ENCODE measurements around the gene MRPL4.

MRPL4 gene

GRCh38 chr19:10286803-10287737 lies 35.1 kb downstream of the MRPL4 start, which contains the start of gene ICAM4:
Gene ICAM4, plus strand, starts transcription at chr19:10286955. Its CDS starts 58 bp downstream, at chr19:10287013.
- Histone ChIP-seq H3K27ac (ENCODE audit: low read length) (no peak within 1 kb of the TSS), H3K9me3 (ENCODE audit: control insufficient read depth, insufficient read depth, low read length) (no peaks in the 10 kb centered on the region), H3K27me3 (ENCODE audit: control insufficient read depth, insufficient read depth, low read length) (peaks cover 30% of the 10 kb centered on the region), H3K36me3 (ENCODE audit: control insufficient read depth, insufficient read depth, low read length) (no peaks in the 10 kb centered on the region; the same call in 1 of the 2 replicates), H3K4me1 (ENCODE audit: control insufficient read depth, insufficient read depth, low read length) (peaks cover 6% of the 10 kb centered on the region), H3K4me3 (ENCODE audit: low read length) (peak within 1 kb of the TSS; percentile 42; the same call in 1 of the 2 replicates)
- no CpG with 5 or more reads among the region's 59 CpGs for WGBS (ENCODE audit: insufficient coverage, insufficient read length)
- DNase-seq (ENCODE audit: low read depth, low spot score) = no peak

GRCh38 chr19:10288662-10289166 lies 36.7 kb downstream of the MRPL4 start:
- Histone ChIP-seq H3K4me3 (ENCODE audit: low read length) (peak overlapping the region; percentile 27; the same call in 1 of the 2 replicates), H3K27me3 (ENCODE audit: control insufficient read depth, insufficient read depth, low read length) (peaks cover 44% of the 10 kb centered on the region), H3K36me3 (ENCODE audit: control insufficient read depth, insufficient read depth, low read length) (no peaks in the 10 kb centered on the region; the same call in 1 of the 2 replicates), H3K4me1 (ENCODE audit: control insufficient read depth, insufficient read depth, low read length) (peaks cover 4% of the 10 kb centered on the region), H3K9me3 (ENCODE audit: control insufficient read depth, insufficient read depth, low read length) (no peaks in the 10 kb centered on the region), H3K27ac (ENCODE audit: low read length) (no peak overlapping the region)
- no CpG with 5 or more reads among the region's 23 CpGs for WGBS (ENCODE audit: insufficient coverage, insufficient read length)
- DNase-seq (ENCODE audit: low read depth, low spot score) = no peak

GRCh38 chr19:10289167-10289835 lies 37.3 kb downstream of the MRPL4 start:
- H3K4me3 ChIP-seq (ENCODE audit: low read length) = peak overlapping the region; percentile 27; the same call in 1 of the 2 replicates
- H3K27ac ChIP-seq (ENCODE audit: low read length) = no peak overlapping the region
- peaks cover 50% of the 10 kb centered on the region for H3K27me3 ChIP-seq (ENCODE audit: control insufficient read depth, insufficient read depth, low read length)
- no peaks in the 10 kb centered on the region for H3K9me3 ChIP-seq (ENCODE audit: control insufficient read depth, insufficient read depth, low read length)
- H3K4me1 ChIP-seq (ENCODE audit: control insufficient read depth, insufficient read depth, low read length) = peaks cover 4% of the 10 kb centered on the region
- DNase-seq (ENCODE audit: low read depth, low spot score) = no peak
- WGBS (ENCODE audit: insufficient coverage, insufficient read length) = no CpG with 5 or more reads among the region's 50 CpGs
- H3K36me3 ChIP-seq (ENCODE audit: control insufficient read depth, insufficient read depth, low read length) = no peaks in the 10 kb centered on the region; the same call in 1 of the 2 replicates

- peak within 1 kb of the TSS; percentile 27; the same call in 1 of the 2 replicates for H3K4me3 ChIP-seq (ENCODE audit: low read length)
- no peaks in the 10 kb centered on the region for H3K9me3 ChIP-seq (ENCODE audit: control insufficient read depth, insufficient read depth, low read length)
- WGBS (ENCODE audit: insufficient coverage, insufficient read length) = no CpG with 5 or more reads among the region's 45 CpGs
- H3K27ac ChIP-seq (ENCODE audit: low read length) = no peak within 1 kb of the TSS
- no peaks in the 10 kb centered on the region; the same call in 1 of the 2 replicates for H3K36me3 ChIP-seq (ENCODE audit: control insufficient read depth, insufficient read depth, low read length)
- H3K27me3 ChIP-seq (ENCODE audit: control insufficient read depth, insufficient read depth, low read length) = peaks cover 54% of the 10 kb centered on the region
- peaks cover 4% of the 10 kb centered on the region for H3K4me1 ChIP-seq (ENCODE audit: control insufficient read depth, insufficient read depth, low read length)
- DNase-seq (ENCODE audit: low read depth, low spot score) = no peak
Measured at GRCh38 chr19:10289836-10290356, 37.9 kb downstream of the MRPL4 start, which contains the start of gene ICAM5. Gene ICAM5, plus strand, starts transcription at chr19:10289952. Its CDS starts 92 bp downstream, at chr19:10290044.

GRCh38 chr19:10290357-10290875 lies 38.4 kb downstream of the MRPL4 start:
- DNase-seq (ENCODE audit: low read depth, low spot score) = no peak
- no peaks in the 10 kb centered on the region; the same call in 1 of the 2 replicates for H3K36me3 ChIP-seq (ENCODE audit: control insufficient read depth, insufficient read depth, low read length)
- peaks cover 7% of the 10 kb centered on the region for H3K4me1 ChIP-seq (ENCODE audit: control insufficient read depth, insufficient read depth, low read length)
- WGBS (ENCODE audit: insufficient coverage, insufficient read length) = no CpG with 5 or more reads among the region's 30 CpGs
- H3K27ac ChIP-seq (ENCODE audit: low read length) = no peak overlapping the region
- H3K27me3 ChIP-seq (ENCODE audit: control insufficient read depth, insufficient read depth, low read length) = peaks cover 59% of the 10 kb centered on the region
- peak overlapping the region; percentile 27; the same call in 1 of the 2 replicates for H3K4me3 ChIP-seq (ENCODE audit: low read length)
- no peaks in the 10 kb centered on the region for H3K9me3 ChIP-seq (ENCODE audit: control insufficient read depth, insufficient read depth, low read length)

- H3K4me1 ChIP-seq (ENCODE audit: control insufficient read depth, insufficient read depth, low read length) = peaks cover 7% of the 10 kb centered on the region
- H3K36me3 ChIP-seq (ENCODE audit: control insufficient read depth, insufficient read depth, low read length) = no peaks in the 10 kb centered on the region; the same call in 1 of the 2 replicates
- peak overlapping the region; percentile 27 for H3K4me3 ChIP-seq (ENCODE audit: low read length)
- no peak for DNase-seq (ENCODE audit: low read depth, low spot score)
- peaks cover 65% of the 10 kb centered on the region for H3K27me3 ChIP-seq (ENCODE audit: control insufficient read depth, insufficient read depth, low read length)
- no peaks in the 10 kb centered on the region for H3K9me3 ChIP-seq (ENCODE audit: control insufficient read depth, insufficient read depth, low read length)
- no peak overlapping the region for H3K27ac ChIP-seq (ENCODE audit: low read length)
- WGBS (ENCODE audit: insufficient coverage, insufficient read length) = no CpG with 5 or more reads among the region's 57 CpGs
Measured at GRCh38 chr19:10290876-10291553, 39.0 kb downstream of the MRPL4 start.

GRCh38 chr19:10291554-10292205 lies 39.7 kb downstream of the MRPL4 start:
- no peak overlapping the region for H3K27ac ChIP-seq (ENCODE audit: low read length)
- H3K36me3 ChIP-seq (ENCODE audit: control insufficient read depth, insufficient read depth, low read length) = no peaks in the 10 kb centered on the region; the same call in 1 of the 2 replicates
- peaks cover 7% of the 10 kb centered on the region for H3K4me1 ChIP-seq (ENCODE audit: control insufficient read depth, insufficient read depth, low read length)
- no peak for DNase-seq (ENCODE audit: low read depth, low spot score)
- WGBS (ENCODE audit: insufficient coverage, insufficient read length) = no CpG with 5 or more reads among the region's 49 CpGs
- H3K27me3 ChIP-seq (ENCODE audit: control insufficient read depth, insufficient read depth, low read length) = peaks cover 65% of the 10 kb centered on the region
- H3K4me3 ChIP-seq (ENCODE audit: low read length) = peak overlapping the region; percentile 27
- H3K9me3 ChIP-seq (ENCODE audit: control insufficient read depth, insufficient read depth, low read length) = no peaks in the 10 kb centered on the region

- H3K27me3 ChIP-seq (ENCODE audit: control insufficient read depth, insufficient read depth, low read length) = peaks cover 65% of the 10 kb centered on the region
- peak overlapping the region; percentile 27; the same call in 1 of the 2 replicates for H3K4me3 ChIP-seq (ENCODE audit: low read length)
- no CpG with 5 or more reads among the region's 45 CpGs for WGBS (ENCODE audit: insufficient coverage, insufficient read length)
- H3K36me3 ChIP-seq (ENCODE audit: control insufficient read depth, insufficient read depth, low read length) = no peaks in the 10 kb centered on the region; the same call in 1 of the 2 replicates
- peaks cover 6% of the 10 kb centered on the region for H3K4me1 ChIP-seq (ENCODE audit: control insufficient read depth, insufficient read depth, low read length)
- H3K27ac ChIP-seq (ENCODE audit: low read length) = no peak overlapping the region
- DNase-seq (ENCODE audit: low read depth, low spot score) = no peak
- no peaks in the 10 kb centered on the region for H3K9me3 ChIP-seq (ENCODE audit: control insufficient read depth, insufficient read depth, low read length)
Measured at GRCh38 chr19:10292206-10292788, 40.3 kb downstream of the MRPL4 start.

Measured in iPS DF 6.9 (cell line).